ENCODE measurements around the gene SPRED2.

The SPRED2 gene

GRCh38 chr2:65386989-65387388 is 45.4 kb downstream of the SPRED2 start:
- DNase-seq (ENCODE audit: low read depth in 2 of 2) = no peak

GRCh38 chr2:65386344-65386743 is 46.1 kb downstream of the SPRED2 start:
- DNase-seq (ENCODE audit: low read depth in 2 of 2) = no peak

- no peak for DNase-seq (ENCODE audit: low read depth in 2 of 2)
These were observed 48.6 kb downstream of the SPRED2 start for GRCh38 chr2:65383541-65384488.

- DNase-seq (ENCODE audit: low read depth in 2 of 2) = peak; percentile 88
These were observed 49.5 kb downstream of the SPRED2 start for GRCh38 chr2:65382776-65383357.

GRCh38 chr2:65382323-65382722 is 50.1 kb downstream of the SPRED2 start:
- DNase-seq (ENCODE audit: low read depth in 2 of 2) = no peak

- no peak for DNase-seq (ENCODE audit: low read depth in 2 of 2)
These were observed 50.8 kb downstream of the SPRED2 start for GRCh38 chr2:65381607-65382051.

GRCh38 chr2:65380255-65380654 is 52.1 kb downstream of the SPRED2 start:
- DNase-seq (ENCODE audit: low read depth in 2 of 2) = no peak

- DNase-seq (ENCODE audit: low read depth in 2 of 2) = no peak
These were observed 52.7 kb downstream of the SPRED2 start for GRCh38 chr2:65379721-65380171.

GRCh38 chr2:65379223-65379622 is 53.2 kb downstream of the SPRED2 start:
- no peak for DNase-seq (ENCODE audit: low read depth in 2 of 2)

GRCh38 chr2:65378290-65378689 is 54.1 kb downstream of the SPRED2 start:
- no peak for DNase-seq (ENCODE audit: low read depth in 2 of 2)

- DNase-seq (ENCODE audit: low read depth in 2 of 2) = no peak
These were observed 54.7 kb downstream of the SPRED2 start for GRCh38 chr2:65377556-65378192.

- no peak for DNase-seq (ENCODE audit: low read depth in 2 of 2)
These were observed 56.7 kb downstream of the SPRED2 start for GRCh38 chr2:65375723-65376122.

GRCh38 chr2:65374999-65375398 is 57.4 kb downstream of the SPRED2 start:
- no peak for DNase-seq (ENCODE audit: low read depth in 2 of 2)

- no peak for DNase-seq (ENCODE audit: low read depth in 2 of 2)
These were observed 57.8 kb downstream of the SPRED2 start for GRCh38 chr2:65374575-65374974.

- DNase-seq (ENCODE audit: low read depth in 2 of 2) = no peak
These were observed 59.0 kb downstream of the SPRED2 start for GRCh38 chr2:65373365-65373918.

- DNase-seq (ENCODE audit: low read depth in 2 of 2) = no peak
These were observed 59.8 kb downstream of the SPRED2 start for GRCh38 chr2:65372619-65373018.

GRCh38 chr2:65371074-65371434 is 61.3 kb downstream of the SPRED2 start:
- no peak for DNase-seq (ENCODE audit: low read depth in 2 of 2)

GRCh38 chr2:65370387-65371073 is 61.9 kb downstream of the SPRED2 start:
- DNase-seq (ENCODE audit: low read depth in 2 of 2) = no peak

- DNase-seq (ENCODE audit: low read depth in 2 of 2) = no peak
These were observed 62.4 kb downstream of the SPRED2 start for GRCh38 chr2:65369980-65370379.

GRCh38 chr2:65369574-65369973 is 62.8 kb downstream of the SPRED2 start:
- DNase-seq (ENCODE audit: low read depth in 2 of 2) = no peak

GRCh38 chr2:65368468-65368867 is 63.9 kb downstream of the SPRED2 start:
- DNase-seq (ENCODE audit: low read depth in 2 of 2) = no peak

- DNase-seq (ENCODE audit: low read depth in 2 of 2) = no peak
These were observed 64.9 kb downstream of the SPRED2 start for GRCh38 chr2:65367524-65367923.
